Fibroblast of peridontal ligament (primary cell): ENCODE data around the gene PRKN.

ENCODE experiments used
- DNase-seq: peaks from one replicate; pipeline ENCODE4 v3.0.0-alpha.2; 2010; ENCODE audit errors: extremely low read depth

PRKN gene

DNA sequence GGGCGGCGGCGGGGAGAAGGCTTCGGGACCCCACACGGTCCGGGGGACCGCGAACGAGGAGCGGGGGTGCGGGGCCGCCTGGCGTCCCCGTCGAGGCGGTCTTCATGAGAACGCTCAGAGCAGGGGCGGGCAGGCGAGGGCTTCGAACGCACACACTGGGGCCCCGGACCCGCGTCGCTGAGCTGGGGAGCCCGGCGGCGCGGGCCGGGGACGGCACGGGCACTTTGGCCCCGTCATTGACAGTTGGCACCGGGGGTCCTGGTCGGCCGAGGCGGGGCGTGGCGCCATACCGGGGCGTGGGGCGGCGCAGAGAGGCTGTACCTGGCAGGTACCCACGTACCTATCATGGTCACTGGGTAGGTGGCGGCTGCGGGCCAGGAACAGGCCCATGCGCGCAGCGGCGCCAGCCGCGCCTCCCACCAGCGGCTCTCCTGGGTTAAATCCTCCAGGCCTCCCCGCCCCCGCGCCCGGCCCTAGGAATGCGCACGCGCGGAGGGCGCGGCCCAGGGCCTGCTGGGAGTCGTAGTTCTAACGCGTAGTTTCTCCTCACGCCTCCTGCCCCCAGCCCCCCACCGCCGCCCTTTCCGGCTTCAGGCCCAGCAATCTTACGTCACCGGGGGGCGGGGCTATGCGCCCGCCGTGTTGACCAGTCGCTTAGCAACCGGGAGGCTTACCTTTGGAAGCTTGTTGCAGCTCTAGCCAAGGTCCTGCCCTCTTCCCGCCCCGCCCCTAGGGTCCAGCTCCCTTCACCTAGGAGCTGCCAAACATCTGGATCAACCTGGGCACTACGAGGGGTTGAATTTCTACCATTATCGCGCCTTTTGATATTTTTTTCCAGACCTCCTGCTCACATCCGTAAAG is at the start of gene PRKN, which contains the start of gene PACRG:
PRKN (minus strand) TSS at position 445 of the 861 bp plus-strand sequence.
PACRG (plus strand) TSS at position 653 of the 861 bp plus-strand sequence.
- DNase-seq = peak; percentile 88

DNA sequence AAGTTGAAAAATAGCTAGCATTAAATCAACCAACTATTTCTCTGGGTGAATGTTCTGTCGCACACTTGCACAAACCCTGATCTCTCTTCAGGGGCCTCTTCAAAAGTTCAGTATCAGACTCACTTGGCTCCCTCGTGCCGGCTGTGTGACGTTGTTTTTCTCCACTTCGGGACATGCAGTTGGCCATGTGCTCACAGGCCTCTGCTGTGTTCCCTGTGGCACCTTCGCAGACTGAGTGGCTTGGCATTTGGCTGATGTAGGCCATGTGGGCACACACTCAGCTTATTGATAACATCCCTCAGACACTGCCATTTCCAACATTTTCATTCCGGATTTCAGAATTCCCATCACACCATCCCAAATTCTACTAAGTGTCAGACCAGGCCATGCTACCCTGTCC is 49.5 kb upstream of the PRKN start:
- DNase-seq = no peak

DNA sequence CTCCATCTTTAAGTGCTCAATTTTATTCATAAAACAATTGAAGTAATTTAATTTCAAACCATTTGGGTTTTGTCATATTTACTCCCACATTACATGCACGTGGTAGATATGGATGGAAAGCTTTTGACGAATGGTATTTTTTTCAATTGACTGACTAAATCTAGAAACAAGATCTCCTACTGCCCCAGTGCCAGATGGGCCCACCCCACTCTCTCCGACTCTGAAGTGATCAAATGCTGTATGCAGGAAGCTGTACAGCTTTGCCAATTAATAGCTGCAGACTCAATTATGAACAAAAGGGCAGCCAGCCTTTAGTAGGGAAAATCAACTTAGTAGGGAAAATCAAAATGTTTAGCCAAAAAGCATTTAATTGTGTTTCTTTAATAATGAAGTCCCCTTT is 46.4 kb upstream of the PRKN start:
- no peak for DNase-seq

DNA sequence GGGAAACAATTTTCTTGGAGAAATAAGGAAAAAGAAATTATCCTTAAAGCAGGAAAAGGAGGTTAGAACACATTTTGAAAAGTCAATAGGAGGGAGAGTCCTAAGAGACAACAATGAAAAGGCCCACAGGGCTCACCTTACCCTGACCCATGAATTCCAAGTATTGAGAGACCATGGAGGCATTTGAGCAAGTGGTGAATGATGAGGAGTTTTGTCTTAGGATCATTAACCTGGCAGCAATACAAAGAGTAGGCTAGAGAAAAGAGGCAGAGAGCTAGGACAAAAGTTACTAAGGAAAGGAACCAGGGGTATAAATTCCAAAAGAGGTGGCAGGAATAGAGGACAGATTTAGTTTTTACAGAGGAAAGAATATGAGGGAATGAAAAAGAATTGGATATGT is 44.9 kb upstream of the PRKN start:
- no peak for DNase-seq

DNA sequence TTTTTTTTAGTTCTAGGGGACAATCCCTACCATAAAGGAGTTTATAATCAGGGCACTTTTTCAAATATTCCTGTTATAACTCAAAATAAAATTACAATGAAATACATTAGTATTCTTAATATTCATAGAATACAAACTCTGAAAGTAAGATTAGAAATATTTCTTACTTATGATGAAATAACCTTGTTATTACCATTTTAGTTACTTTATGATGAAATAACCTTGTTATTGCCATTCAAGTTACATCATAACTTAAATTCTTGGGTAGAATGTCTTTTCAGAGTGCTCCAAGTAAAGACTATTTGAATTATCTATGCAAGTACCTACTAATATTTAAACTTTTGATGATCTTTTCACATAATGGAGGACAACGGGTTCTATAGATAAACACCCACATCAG is 43.4 kb upstream of the PRKN start:
- DNase-seq = no peak

DNA sequence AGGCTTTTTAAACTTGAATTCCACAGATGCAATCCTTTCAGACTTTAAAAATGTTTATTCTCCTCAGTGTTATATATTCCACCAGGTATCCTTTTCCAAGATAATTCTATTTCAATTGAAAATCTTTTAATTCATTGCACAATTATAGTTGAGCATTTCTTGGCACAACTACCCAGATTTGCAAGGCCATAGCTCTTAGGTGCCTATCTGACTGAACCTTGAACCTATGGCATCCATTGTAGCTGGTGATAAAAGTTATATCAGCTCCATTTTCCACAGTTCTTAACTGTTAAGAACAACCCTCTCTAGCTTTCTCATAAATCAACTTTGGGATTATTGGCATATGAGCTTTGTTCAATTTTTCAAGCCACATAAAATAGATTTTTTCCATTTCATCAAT is 42.6 kb upstream of the PRKN start:
- no peak for DNase-seq

DNA sequence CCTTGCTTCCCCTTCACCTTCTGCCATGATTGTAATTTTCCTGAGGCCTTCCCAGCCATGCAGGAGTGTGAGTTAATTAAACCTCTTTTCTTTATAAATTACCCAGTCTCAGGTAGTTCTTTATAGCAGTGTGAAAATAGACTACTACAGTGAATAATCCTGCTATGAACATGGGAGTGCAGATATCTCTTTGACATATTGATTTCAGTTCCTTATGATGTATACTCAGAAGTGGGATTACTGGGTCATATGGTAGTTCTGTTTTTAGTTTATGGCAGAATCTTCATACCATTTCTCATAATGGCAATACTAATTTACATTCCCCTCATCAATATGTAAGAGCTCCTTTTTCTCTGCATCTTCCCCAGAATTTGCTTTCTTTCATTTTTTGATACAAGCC is 26.2 kb upstream of the PRKN start:
- no peak for DNase-seq

DNA sequence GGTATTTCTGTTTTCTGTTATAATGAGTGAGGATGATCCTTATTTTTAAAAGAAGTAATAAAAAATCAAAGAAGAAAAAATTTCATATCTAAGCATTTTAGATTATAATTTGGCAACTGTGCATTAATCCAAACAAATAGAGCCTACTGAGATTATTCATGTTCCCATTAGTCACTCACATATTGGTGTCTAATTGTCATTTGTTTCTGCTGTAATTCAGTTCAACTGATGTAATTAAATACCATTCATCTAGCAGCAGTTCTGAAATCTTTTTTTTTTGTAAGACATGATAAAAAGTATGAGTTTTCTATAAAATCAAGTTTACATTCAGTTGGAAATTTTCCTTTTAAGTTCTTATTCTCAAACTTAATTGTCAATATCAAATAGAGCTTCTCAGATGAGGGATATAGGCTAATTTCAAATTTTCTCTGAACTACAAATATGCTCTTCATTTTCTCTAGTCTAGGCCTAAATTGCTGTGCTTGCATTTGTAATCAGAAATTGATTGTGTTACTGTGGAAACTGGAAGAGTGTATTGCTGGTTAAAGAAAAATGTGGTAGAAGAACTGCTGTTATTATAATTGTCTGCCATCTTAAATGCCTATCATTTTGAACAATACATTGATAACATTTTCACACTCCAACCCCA is 23.8 kb upstream of the PRKN start:
- no peak for DNase-seq

DNA sequence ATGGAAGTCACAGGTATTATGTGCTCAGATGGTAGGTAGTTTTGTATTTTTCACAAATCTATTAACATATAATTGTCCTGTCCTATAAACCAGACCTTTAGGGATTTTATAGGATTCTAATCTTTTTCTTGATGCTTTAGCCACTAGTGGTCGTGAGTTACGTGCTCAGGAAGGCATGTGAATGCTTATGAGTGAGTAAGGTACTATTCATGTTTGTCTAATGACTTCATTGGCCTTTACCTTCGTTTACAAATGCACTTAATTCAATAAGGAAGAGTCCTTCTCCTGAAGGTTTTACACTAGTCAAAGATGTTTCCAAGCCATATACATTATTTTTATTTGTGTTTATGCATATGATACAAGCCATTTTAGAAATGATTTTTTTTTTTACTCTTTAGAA is 23.2 kb upstream of the PRKN start:
- no peak for DNase-seq

DNA sequence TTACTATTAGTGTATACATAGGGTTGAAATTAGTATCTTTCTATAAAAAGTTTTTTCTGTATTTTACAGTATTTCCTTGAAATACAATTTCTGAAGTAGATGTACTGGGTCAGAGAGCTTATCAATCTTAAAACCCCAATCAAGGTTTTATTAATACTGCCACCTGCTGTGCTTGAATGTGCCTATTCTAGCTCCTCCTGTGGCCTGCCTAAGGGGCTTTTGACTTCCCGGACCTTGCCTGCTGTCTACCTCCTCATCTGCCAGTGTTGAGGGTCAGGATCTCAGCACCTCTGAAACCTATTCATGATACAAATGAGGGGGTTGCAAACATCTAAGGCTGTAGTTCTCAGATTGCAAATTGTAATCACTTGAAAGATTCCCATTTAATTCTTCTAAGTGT is 9.4 kb upstream of the PRKN start:
- no peak for DNase-seq

DNA sequence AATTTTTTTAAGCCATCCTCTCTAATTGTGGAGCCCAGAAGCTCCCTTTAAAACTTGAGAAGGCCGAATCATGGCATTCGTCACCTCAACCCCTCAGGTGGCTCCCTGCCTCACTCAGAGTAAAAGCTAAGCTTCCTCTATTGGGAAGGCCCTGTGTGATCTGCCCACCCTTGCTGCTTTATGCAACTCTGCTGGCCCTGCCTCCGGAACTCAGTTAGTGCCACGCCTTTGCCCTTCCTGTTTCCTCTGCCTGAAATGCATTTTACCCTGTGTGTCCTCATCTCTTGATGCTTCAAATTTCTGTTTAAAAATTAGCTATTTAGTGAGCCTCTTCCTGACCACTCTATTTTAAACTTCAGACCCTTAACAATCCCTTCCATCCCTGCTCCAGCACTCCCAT is 5.9 kb upstream of the PRKN start:
- no peak for DNase-seq

DNA sequence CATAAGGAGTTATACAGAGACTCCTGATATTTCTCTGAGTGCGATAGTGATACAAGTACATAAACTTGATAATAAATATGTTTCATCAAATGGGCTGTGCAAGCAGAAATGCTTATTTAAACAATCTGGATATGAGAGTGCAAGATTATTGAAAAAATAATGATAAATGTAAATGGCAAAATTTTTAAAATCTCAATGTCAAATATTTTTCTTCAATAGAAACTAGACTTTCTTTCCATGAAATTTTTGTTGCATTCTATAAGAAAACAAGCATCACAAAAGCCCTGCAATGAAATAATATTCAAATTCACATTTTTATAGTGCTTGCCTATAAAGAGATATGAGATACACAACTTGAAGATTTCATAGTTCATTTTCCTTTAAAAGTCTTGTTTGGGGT is 2.9 kb upstream of the PRKN start:
- DNase-seq = no peak

DNA sequence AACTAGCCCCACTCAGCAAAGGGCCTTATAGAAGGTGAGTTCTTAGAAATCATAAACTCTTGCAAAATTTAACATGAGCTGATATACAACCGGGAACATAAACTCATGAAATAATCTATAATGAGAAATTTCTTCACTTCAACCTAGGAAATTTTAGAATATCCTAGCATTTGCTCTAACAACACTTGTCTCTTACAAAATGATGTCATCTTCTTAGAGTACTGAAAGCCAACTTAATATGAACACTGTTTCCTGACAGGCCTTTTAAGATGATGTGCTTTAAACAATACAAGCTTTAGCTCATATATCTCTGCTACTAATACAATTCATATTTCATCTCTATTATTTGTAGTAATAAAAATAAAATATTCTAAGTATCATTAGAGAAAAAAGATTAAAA is 1.1 kb upstream of the PRKN start:
- DNase-seq = no peak

DNA sequence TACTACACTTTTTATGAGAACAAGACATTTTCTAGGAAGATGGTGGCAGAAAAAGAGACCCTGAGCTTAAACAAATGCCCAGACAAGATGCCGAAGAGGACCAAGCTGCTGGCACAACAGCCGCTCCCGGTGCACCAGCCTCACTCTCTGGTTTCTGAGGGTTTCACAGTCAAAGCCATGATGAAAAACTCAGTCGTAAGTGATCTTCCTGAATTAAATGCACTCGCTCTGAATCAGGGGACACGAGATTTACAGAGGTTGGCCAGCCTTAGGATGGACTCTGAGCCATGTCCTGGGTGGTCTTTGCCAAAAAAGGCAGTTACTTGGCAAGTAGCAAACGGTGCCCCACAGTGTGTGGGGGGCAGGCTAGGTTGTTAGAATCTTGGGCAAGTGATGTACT is 631 bp upstream of the PRKN start:
- peak; percentile 2 for DNase-seq

DNA sequence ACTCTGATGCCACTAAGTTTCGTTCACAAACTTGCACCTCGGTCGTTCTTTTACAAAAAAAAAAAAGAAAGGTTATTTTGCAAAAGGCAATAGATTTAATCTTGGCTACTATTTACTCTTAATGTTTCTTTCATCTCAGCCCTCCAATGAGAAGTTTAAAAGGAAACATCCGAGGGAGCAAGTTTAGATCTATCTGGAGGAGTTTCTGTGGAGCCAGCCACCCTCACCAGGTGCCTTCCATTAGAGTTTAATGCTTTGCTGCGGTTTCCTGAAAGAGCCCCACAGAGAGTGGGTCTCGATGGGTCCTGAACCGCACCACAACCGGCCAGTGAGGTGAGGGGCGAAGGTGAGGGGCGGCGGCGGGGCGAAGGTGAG is 632 bp downstream of the PRKN start:
- DNase-seq = no peak

DNA sequence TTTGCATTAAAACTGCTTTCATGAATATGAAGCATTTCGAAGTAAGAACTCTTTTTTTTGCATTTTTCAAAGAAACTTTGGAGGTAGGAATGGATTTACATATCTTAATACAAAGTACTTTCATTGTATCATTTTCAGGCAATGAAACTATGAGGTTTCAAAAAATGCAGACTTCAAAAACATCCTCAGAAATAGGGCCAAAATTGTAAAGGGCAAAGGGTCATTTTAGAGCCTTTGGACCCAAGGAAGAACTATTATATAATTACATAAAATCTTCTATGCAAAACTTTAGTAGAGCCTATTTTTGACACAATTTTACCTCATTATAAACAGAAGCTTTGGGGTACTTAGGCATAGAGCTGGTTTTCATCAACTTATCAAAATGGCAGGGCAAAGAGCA is 4.9 kb downstream of the PRKN start:
- DNase-seq = no peak

DNA sequence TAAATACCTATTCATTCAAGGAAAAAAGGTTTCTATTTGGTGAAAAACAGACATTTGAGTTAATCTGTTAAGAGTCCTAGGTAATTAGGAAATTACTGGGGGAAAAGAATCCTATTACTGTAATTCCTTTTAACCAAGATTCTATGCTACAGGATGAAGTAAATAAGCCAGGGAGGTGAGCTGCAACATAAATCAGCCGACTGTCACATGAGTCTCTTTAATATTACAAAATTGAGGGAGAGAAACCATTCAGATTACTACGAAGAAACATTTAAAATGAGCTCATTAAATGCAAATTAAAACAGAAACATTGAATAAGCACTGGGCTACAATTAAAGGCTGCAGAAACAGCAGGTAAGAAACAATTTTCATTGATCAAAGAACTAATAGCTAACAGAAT is 5.3 kb downstream of the PRKN start:
- no peak for DNase-seq

DNA sequence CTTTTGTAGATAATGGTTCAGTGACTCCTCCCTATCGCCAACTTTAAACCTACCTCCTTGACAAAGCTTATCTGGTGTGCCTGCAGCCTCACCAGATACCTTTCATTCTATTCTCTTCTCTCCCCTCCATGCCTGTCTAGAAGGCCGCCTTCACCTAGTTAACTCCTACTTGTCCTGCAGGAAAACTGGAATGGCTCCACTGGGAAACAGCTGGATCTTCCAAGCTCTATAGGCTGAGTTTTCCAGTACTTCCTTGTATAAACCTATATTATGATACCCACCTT is 6.2 kb downstream of the PRKN start:
- no peak for DNase-seq

DNA sequence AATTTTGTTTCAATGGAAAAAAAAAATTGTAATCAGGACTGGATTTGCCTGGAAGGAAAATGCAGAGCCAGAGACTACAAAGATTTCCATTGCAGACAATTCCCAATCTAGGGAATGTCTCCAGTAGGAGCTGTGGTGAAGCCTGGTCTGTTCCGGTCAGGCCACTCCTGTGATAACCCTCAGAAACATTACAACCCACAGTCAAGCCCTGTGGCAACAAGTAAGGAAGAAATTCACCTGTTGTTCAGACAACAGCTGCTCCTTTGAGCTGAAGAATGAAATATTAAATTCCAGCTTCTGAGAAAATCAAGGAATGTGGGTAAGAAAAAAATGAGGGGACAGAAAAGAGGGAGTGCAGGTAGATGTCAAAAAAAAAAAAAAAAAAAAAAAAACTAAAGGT is 8.0 kb downstream of the PRKN start:
- no peak for DNase-seq

DNA sequence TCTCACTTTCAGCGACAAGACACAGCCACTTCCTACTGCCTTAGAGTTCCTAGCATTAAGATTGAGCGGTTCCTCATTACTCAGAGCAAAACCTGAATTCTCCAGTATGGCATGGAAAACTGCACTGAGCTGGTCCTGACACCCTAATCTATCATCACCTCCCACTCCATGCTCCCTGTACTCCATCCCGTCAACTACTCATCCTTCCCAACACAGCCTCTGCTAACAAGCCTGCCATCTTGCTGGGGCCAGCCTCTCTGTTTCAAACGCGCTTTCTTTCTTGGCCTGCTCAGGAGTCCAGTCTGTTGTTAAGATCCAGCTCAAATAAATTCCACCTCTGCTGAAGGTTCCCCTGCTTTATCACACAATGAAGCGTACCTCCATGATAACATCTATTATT is 12.0 kb downstream of the PRKN start:
- DNase-seq = no peak

DNA sequence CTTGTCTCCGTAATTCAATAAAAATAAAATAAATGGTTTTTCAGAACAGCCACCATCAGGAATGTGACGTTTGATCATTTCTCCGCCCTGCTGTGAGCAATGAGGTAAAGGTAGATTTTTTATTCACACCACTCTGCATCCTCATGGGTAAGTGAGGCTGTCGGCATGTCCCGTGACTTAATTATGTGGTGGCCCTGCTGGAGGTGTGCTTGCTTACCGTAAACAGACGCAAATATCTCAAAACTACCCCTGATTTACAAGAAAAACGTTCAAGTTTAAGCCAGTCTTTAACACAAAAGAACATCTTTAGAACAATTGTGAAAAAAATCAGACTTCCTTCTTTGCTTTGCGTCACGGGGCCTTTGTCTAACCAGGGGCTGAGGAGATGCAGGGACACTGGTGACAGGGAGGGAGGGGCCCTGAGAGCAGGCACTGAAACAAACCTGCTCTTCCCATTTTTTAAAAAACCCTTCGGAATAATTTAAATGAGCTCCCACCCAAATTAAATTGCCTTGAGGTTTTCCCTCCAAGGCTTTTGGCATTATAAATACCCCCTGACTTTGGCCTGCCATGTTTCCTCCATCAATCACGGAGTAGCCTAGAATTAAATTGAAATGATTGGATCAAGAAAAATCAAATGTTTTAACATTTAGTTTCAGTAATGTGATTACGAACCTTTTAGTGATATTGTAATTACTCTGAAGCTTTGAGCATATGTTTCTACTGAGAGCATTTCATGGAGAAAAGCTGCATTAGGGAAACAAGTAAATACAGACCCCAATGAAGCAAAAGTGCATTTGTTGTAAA is 13.4 kb downstream of the PRKN start:
- no peak for DNase-seq

DNA sequence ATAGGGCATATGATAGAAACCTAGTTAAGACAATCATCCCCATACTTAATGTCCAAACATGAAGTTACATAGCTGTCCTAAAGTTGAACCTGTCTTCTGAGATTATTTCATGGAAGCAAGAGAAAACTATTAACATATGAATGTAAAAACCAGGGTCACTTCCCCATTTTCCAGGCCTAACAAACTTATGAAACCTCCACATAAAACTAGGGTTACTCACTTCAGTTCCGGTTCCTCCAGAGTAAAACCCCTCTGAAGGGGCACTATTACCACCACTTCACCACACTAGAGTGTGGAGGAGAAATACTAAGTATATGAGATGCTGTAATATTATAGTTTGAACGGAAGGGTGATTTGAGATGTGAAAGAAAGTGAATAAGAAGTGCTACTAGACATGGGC is 14.9 kb downstream of the PRKN start:
- no peak for DNase-seq

DNA sequence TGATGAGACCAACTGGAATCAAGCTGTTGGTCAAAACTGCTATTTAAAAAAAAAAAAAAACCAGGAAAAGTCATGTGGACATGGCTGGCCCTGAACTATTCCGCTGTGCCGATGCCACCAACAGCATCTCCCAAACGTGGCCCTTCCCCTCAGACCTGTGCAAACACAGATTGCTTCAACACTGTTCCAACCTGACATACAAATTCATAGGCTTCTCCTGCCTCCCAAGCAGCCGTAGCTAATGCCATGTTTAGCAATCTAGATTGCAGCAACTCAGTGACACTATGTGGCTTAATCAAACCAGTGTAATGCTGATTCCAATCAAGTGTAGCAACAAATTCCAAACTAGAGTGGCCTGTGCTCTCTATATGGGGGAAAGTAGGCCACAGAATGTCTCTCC is 16.2 kb downstream of the PRKN start:
- DNase-seq = no peak
